CD14-positive monocyte (primary cell): ENCODE measurements around the gene OR8J3. TPM values are rescaled to one million over a fixed set of nuclear protein-coding genes. Genes with fewer than 3 reads are reported as not detected.

Source experiments
- DNase-seq, 3 donors: peaks; one replicate each; pipeline ENCODE4 v3.0.0-alpha.2; 2011 to 2022
- H2AFZ ChIP-seq: 2 replicates; pipeline ENCODE4 v1.6.0; 2012; ENCODE audit warnings: mild to moderate bottlenecking, low read depth, low read length, inconsistent platforms; ENCODE audit not compliant: insufficient read depth, poor library complexity, severe bottlenecking
- H3K27ac ChIP-seq, 2 donors: 1 replicate in 1 of 2; 2 replicates in 1 of 2; pipeline ENCODE4 v1.5.1; 2012 to 2013; ENCODE audit warnings: low read length in 2 of 2, control low read depth in 1 of 2, inconsistent platforms in 1 of 2, low read depth in 1 of 2, mild to moderate bottlenecking in 1 of 2
- H3K27me3 ChIP-seq, 2 donors: one replicate each; pipeline versions ENCODE4 v1.6.0 to v1.6.1; 2011 to 2013; ENCODE audit warnings: low read length in 2 of 2; ENCODE audit not compliant: control insufficient read depth in 2 of 2, insufficient read depth in 2 of 2
- H3K36me3 ChIP-seq, 2 donors: replicated peaks in 1 of 2; 1 replicate in 1 of 2; 2 replicates in 1 of 2; pipeline versions ENCODE4 v1.5.1 to v1.6.1; 2012 to 2013; ENCODE audit warnings: low read length in 2 of 2, control low read depth in 1 of 2, inconsistent platforms in 1 of 2, mild to moderate bottlenecking in 1 of 2; ENCODE audit not compliant: insufficient read depth in 2 of 2, control insufficient read depth in 1 of 2
- H3K4me1 ChIP-seq, 2 donors: 1 replicate in 1 of 2; 2 replicates in 1 of 2; pipeline versions ENCODE4 v1.5.1 to v1.6.1; 2012 to 2013; ENCODE audit warnings: low read length in 2 of 2, control low read depth in 1 of 2, inconsistent platforms in 1 of 2, mild to moderate bottlenecking in 1 of 2, moderate library complexity in 1 of 2; ENCODE audit not compliant: insufficient read depth in 2 of 2, control insufficient read depth in 1 of 2
- H3K4me2 ChIP-seq: replicated peaks from 2 replicates; pipeline ENCODE3; 2012; ENCODE audit warnings: low read length, moderate library complexity, mild to moderate bottlenecking; ENCODE audit not compliant: poor library complexity, severe bottlenecking; ENCODE audit errors: extremely low read depth
- H3K4me3 ChIP-seq, 3 experiments: fragments of 200-600 bp in 1 of 3; sonication (generic) in 1 of 3; replicated peaks in 1 of 3; 1 replicate in 2 of 3; 2 replicates in 1 of 3; pipeline ENCODE4 v1.5.1; 2011 to 2013; ENCODE audit warnings: low read length in 3 of 3, mild to moderate bottlenecking in 3 of 3, control low read depth in 2 of 3, low read depth in 2 of 3, inconsistent platforms in 1 of 3, moderate library complexity in 1 of 3
- H3K79me2 ChIP-seq: 2 replicates; pipeline ENCODE4 v1.6.0; 2012; ENCODE audit warnings: mild to moderate bottlenecking, control low read depth, inconsistent platforms, low read length, moderate library complexity; ENCODE audit not compliant: insufficient read depth
- H3K9ac ChIP-seq: 2 replicates; pipeline ENCODE4 v1.6.0; 2017; ENCODE audit warnings: low read length, mild to moderate bottlenecking; ENCODE audit not compliant: insufficient read depth, poor library complexity, severe bottlenecking
- H3K9me3 ChIP-seq, 2 donors: replicated peaks in 1 of 2; 1 replicate in 1 of 2; 2 replicates in 1 of 2; pipeline versions ENCODE4 v1.5.1 to v1.6.1; 2012 to 2013; ENCODE audit warnings: low read length in 2 of 2, control low read depth in 1 of 2; ENCODE audit not compliant: control insufficient read depth in 1 of 2, insufficient read depth in 1 of 2
- H4K20me1 ChIP-seq: 2 replicates; pipeline ENCODE4 v1.6.0; 2012; ENCODE audit warnings: mild to moderate bottlenecking, low read length, control low read depth, moderate library complexity; ENCODE audit not compliant: insufficient read depth
- H3K27ac Mint-ChIP-seq, 7 donors: one replicate each; pipeline ENCODE4 v1.8.0; 2020; ENCODE audit warnings: mild to moderate bottlenecking in 7 of 7, mixed read lengths in 7 of 7, moderate library complexity in 6 of 7, inconsistent platforms in 2 of 7
- H3K27me3 Mint-ChIP-seq, 3 donors: one replicate each; pipeline ENCODE4 v1.8.0; 2021 to 2022; ENCODE audit warnings: low read depth in 3 of 3, mild to moderate bottlenecking in 3 of 3, mixed read lengths in 3 of 3, moderate library complexity in 3 of 3, inconsistent platforms in 1 of 3
- H3K36me3 Mint-ChIP-seq, 2 donors: one replicate each; pipeline ENCODE4 v1.8.0; 2020; ENCODE audit warnings: mixed read lengths in 2 of 2, inconsistent platforms in 1 of 2, mild to moderate bottlenecking in 1 of 2
- H3K4me1 Mint-ChIP-seq: one replicate; pipeline ENCODE4 v1.8.0; 2020; ENCODE audit warnings: mild to moderate bottlenecking, mixed read lengths
- H3K4me3 Mint-ChIP-seq, 2 donors: one replicate each; pipeline ENCODE4 v1.8.0; 2020; ENCODE audit warnings: mild to moderate bottlenecking in 2 of 2, mixed read lengths in 2 of 2, moderate library complexity in 1 of 2
- H3K9me3 Mint-ChIP-seq, 7 donors: one replicate each; pipeline ENCODE4 v1.8.0; 2020 to 2022; ENCODE audit warnings: mixed read lengths in 7 of 7, mild to moderate bottlenecking in 6 of 7, moderate library complexity in 6 of 7, inconsistent platforms in 2 of 7
- CTCF ChIP-seq: fragments of 200-600 bp; IDR thresholded peaks from one replicate; pipeline ENCODE4 v1.8.0; 2022; ENCODE audit warnings: antibody characterized with exemption, mild to moderate bottlenecking
- WGBS: methylation state at CpG from one replicate; pipeline ENCODE4 v1.1.5; 2013; ENCODE audit warnings: missing lambda C conversion rate; ENCODE audit not compliant: insufficient coverage; 5-methylcytosine and 5-hydroxymethylcytosine counted together
- intact Hi-C, 2 donors: fragments of 100-400 bp; cut with micrococcal nuclease; formaldehyde crosslinking; loops; one replicate each; pipeline versions ENCODE4 v1.15.0 to v1.15.1; 2023
- polyA plus RNA-seq, 3 donors: library from polyadenylated mRNA; depleted of rRNA in 1 of 3; unstranded in 2 of 3; stranded (reverse) in 1 of 3; fragments of 300-500 nt in 2 of 3; fragments of >200 nt in 1 of 3; fragmentation: Illumina TruSeq in 2 of 3; gene quantifications; 1 replicate in 2 of 3; 2 replicates in 1 of 3; pipeline ENCODE4 v1.2.3, GENCODE V29; 2012 to 2021

Gene OR8J3
- polyA plus RNA-seq, 3 donors: not detected

- Histone ChIP-seq H3K79me2 (no peaks in the 10 kb centered on the region), H2AFZ (no peak overlapping the region), H3K27ac (no peak overlapping the region), H3K4me2 (no peak overlapping the region), H4K20me1 (no peaks in the 10 kb centered on the region), H3K4me3 (no peak overlapping the region), H3K9me3 (peaks cover 7 to 16% of the 10 kb centered on the region in 2 donors), H3K36me3 (no peaks in the 10 kb centered on the region), H3K27me3 (no peaks in the 10 kb centered on the region), H3K4me1 (no peaks in the 10 kb centered on the region), H3K9ac (no peak overlapping the region)
- Mint-ChIP-seq H3K9me3 (peaks cover 0 to 8% (median 0%) of the 10 kb centered on the region in 7 donors), H3K36me3 (no peaks in the 10 kb centered on the region), H3K27ac (no peak overlapping the region), H3K4me3 (no peak overlapping the region), H3K27me3 (no peaks in the 10 kb centered on the region), H3K4me1 (no peaks in the 10 kb centered on the region)
- intact Hi-C loops: no loop called here
- TF ChIP-seq CTCF: no peak
- no peak for DNase-seq
- no CpG with 5 or more reads among the region's 3 CpGs for WGBS
Measured at GRCh38 chr11:56172256-56172830, 32.3 kb upstream of the OR8J3 start.

GRCh38 chr11:56163804-56164203 lies 23.8 kb upstream of the OR8J3 start:
- 100% methylated on average over 1 of the region's 3 CpGs for WGBS
- Histone ChIP-seq H3K4me1 (no peaks in the 10 kb centered on the region), H3K4me3 (no peak overlapping the region), H3K27me3 (no peaks in the 10 kb centered on the region), H3K4me2 (no peak overlapping the region), H3K9ac (no peak overlapping the region), H4K20me1 (no peaks in the 10 kb centered on the region), H3K79me2 (no peaks in the 10 kb centered on the region), H3K27ac (no peak overlapping the region), H3K36me3 (no peaks in the 10 kb centered on the region), H3K9me3 (peaks cover 0 to 7% of the 10 kb centered on the region in 2 donors), H2AFZ (no peak overlapping the region)
- no peak for TF ChIP-seq CTCF
- Mint-ChIP-seq H3K4me3 (no peak overlapping the region), H3K27me3 (no peaks in the 10 kb centered on the region), H3K9me3 (peaks cover 0 to 9% (median 2%) of the 10 kb centered on the region in 7 donors), H3K27ac (no peak overlapping the region), H3K36me3 (no peaks in the 10 kb centered on the region), H3K4me1 (no peaks in the 10 kb centered on the region)
- intact Hi-C loops: no loop called here
- DNase-seq: no peak
